Right atrium auricular region (tissue), 2 donors: Measurements from ENCODE around the gene FAM53A. TPM values are rescaled to one million over a fixed set of nuclear protein-coding genes. Genes with fewer than 3 reads are reported as not detected.

Source experiments
- DNase-seq: peaks from one replicate; pipeline ENCODE4 v3.0.0-alpha.2; 2019; ENCODE audit warnings: low spot score
- H3K27ac ChIP-seq, 2 donors: fragments of 200-600 bp; sonication (generic); 1 replicate in 1 of 2; 2 replicates in 1 of 2; pipeline ENCODE4 v1.5.1; 2016 to 2019
- H3K27me3 ChIP-seq, 2 donors: fragments of 200-600 bp; sonication (generic); one replicate each; pipeline versions ENCODE4 v1.5.1 to v1.6.0; 2017 to 2019
- H3K36me3 ChIP-seq: fragments of 200-600 bp; sonication (generic); one replicate; pipeline ENCODE4 v1.5.1; 2016
- H3K4me1 ChIP-seq, 2 donors: fragments of 200-600 bp; sonication (generic); one replicate each; pipeline versions ENCODE4 v1.5.1 to v1.6.0; 2017 to 2019
- H3K4me3 ChIP-seq, 2 donors: fragments of 200-600 bp; sonication (generic); 1 replicate in 1 of 2; 2 replicates in 1 of 2; pipeline ENCODE4 v1.5.1; 2017 to 2019; ENCODE audit warnings: mild to moderate bottlenecking in 1 of 2, moderate library complexity in 1 of 2
- H3K9me3 ChIP-seq, 2 donors: fragments of 200-600 bp; sonication (generic); one replicate each; pipeline ENCODE4 v1.5.1; 2019
- total RNA-seq, 2 donors: library from RNA; depleted of rRNA; stranded (reverse); fragments of >200 nt; gene quantifications; one replicate each; pipeline ENCODE4 v1.1.0, GENCODE V29; 2016
- TF ChIP-seq, protein P1 (sequence below), 2 donors: fragments of 200-600 bp; sonication (generic); IDR thresholded peaks; one replicate each; pipeline ENCODE4 v1.5.1; 2019; ENCODE audit warnings: antibody characterized with exemption in 2 of 2

The FAM53A gene
- total RNA-seq, 2 donors from 2014 or later = 1.0 to 1.9 TPM

DNA sequence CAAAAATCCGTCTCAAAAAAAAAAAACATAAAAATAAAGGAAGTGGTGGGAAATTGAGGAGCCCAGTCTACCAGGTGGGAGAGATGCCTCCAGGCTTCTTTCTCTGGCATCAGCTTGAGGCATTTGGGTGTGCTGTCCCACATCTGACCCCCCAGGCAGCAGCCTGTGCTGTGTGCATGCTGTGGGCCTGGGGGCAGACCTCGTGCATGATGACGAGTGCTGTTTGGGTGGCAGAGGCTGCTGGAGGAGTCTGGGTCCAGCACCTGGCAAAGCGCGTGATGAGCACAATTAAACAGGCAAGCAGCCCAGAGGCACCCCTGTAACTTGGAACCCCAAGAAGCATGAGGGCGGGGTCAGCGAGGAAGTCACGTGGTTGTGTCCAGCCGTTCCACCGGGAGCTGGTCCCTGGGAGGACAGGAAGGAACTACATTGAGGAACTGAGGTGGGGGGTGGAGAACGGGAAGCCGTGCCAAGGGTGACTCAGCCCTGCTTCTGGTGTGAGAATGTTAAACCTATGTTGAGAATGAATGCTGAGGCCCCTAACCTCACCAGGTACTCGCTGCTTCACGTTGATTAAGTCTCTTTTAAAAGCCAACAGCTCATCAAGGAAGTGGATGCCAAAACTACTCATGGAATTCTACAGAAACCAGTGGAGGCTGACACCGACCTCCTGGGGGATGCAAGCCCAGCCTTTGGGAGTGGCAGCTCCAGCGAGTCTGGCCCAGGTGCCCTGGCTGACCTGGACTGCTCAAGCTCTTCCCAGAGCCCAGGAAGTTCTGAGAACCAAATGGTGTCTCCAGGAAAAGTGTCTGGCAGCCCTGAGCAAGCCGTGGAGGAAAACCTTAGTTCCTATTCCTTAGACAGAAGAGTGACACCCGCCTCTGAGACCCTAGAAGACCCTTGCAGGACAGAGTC lies 43.3 kb upstream of the FAM53A start:
- Histone ChIP-seq H3K27me3 (no peaks in the 10 kb centered on the region), H3K4me1 (peaks cover 0 to 42% of the 10 kb centered on the region in 2 donors)
- TF ChIP-seq, protein P1, sequence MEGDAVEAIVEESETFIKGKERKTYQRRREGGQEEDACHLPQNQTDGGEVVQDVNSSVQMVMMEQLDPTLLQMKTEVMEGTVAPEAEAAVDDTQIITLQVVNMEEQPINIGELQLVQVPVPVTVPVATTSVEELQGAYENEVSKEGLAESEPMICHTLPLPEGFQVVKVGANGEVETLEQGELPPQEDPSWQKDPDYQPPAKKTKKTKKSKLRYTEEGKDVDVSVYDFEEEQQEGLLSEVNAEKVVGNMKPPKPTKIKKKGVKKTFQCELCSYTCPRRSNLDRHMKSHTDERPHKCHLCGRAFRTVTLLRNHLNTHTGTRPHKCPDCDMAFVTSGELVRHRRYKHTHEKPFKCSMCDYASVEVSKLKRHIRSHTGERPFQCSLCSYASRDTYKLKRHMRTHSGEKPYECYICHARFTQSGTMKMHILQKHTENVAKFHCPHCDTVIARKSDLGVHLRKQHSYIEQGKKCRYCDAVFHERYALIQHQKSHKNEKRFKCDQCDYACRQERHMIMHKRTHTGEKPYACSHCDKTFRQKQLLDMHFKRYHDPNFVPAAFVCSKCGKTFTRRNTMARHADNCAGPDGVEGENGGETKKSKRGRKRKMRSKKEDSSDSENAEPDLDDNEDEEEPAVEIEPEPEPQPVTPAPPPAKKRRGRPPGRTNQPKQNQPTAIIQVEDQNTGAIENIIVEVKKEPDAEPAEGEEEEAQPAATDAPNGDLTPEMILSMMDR (IDR thresholded peaks at IDR 0.05) = no peak

GRCh38 chr4:1726146-1726934 lies 42.2 kb upstream of the FAM53A start:
- peaks cover 0 to 52% of the 10 kb centered on the region in 2 donors for H3K4me1 ChIP-seq
- peak; percentile 95 for DNase-seq
- no peaks in the 10 kb centered on the region for H3K36me3 ChIP-seq
- TF ChIP-seq, protein P1 (IDR thresholded peaks at IDR 0.05) = peak; percentile 94 to 99
- no peaks in the 10 kb centered on the region for H3K9me3 ChIP-seq
- H3K27ac ChIP-seq = peak overlapping the region; percentile 34 to 62
- no peaks in the 10 kb centered on the region for H3K27me3 ChIP-seq
- H3K4me3 ChIP-seq = no peak overlapping the region

More for the DNA sequence above, 43.3 kb upstream of the FAM53A start:
- DNase-seq = peak; percentile 82
- Histone ChIP-seq H3K27ac (peak overlapping the region; percentile 34 to 62), H3K4me3 (peak overlapping the region in 1 of 2 donors; percentile 27), H3K36me3 (peaks cover 2% of the 10 kb centered on the region), H3K9me3 (no peaks in the 10 kb centered on the region)

- H3K4me1 ChIP-seq = peaks cover 0 to 53% of the 10 kb centered on the region in 2 donors
- TF ChIP-seq, protein P1 (IDR thresholded peaks at IDR 0.05) = no peak
- H3K9me3 ChIP-seq = no peaks in the 10 kb centered on the region
- H3K27me3 ChIP-seq = no peaks in the 10 kb centered on the region
- no peak overlapping the region for H3K27ac ChIP-seq
- no peak overlapping the region for H3K4me3 ChIP-seq
- H3K36me3 ChIP-seq = no peaks in the 10 kb centered on the region
- no peak for DNase-seq
Measured at GRCh38 chr4:1725521-1725920, 41.4 kb upstream of the FAM53A start.

DNA sequence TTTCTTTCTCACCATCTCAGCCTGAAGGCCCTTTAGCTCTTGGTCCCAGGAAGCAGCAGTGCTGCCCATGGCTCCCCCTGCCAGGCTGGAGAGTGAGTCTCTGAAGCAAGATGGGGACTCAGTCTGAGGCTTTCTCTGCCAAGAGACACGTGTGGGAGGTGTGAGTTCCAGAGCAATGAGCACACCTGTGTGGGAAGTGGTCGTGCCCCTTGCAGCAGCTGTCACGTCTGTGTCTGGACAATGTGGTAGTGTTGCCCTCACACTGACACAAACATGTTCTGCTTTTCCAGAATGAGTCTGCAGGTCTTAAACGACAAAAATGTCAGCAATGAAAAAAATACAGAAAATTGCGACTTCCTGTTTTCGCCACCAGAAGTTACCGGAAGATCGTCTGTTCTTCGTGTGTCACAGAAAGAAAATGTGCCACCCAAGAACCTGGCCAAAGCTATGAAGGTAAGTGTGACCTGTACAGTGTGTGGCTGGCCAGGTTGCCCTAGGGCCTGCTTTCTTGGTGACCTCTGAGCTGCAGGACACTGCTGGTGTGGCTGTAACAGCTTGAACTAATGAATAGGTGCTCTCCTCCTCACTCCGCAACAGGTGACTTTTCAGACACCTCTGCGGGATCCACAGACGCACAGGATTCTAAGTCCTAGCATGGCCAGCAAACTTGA lies 39.2 kb upstream of the FAM53A start:
- Histone ChIP-seq H3K27ac (peak overlapping the region in 1 of 2 donors; percentile 50), H3K4me1 (peaks cover 0 to 58% of the 10 kb centered on the region in 2 donors), H3K36me3 (peaks cover 1% of the 10 kb centered on the region), H3K9me3 (no peaks in the 10 kb centered on the region), H3K4me3 (no peak overlapping the region), H3K27me3 (no peaks in the 10 kb centered on the region)
- TF ChIP-seq, protein P1 (IDR thresholded peaks at IDR 0.05) = no peak
- no peak for DNase-seq

DNA sequence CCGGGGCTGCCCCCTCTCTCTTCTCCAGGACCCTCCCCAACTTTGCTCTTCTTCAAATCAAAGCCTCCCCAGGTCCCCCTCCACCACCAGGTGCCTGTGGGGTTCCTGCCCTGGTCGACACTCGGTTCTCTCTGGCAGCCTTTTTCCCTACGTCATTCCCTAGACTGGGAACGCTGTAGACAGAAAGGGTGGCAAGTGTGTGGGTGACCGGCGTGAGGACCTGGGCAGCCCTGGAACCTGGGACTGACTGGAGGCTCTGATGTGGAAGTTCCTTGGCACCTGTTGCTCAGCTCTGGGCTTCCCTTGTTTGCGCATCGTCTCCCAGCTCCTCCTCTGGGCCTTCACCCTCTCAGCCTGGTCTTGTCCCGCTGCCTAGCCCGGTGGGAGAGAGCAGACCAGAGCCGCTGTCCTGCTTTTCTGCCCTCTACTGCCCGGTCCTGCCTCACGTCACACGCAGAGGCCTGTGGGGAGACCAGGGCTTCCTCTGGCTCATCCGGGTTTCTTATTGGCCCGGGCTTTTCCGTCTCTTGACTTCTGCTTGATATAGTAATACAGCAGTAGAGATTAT lies 38.5 kb upstream of the FAM53A start:
- peaks cover 7% of the 10 kb centered on the region for H3K36me3 ChIP-seq
- H3K27me3 ChIP-seq = no peaks in the 10 kb centered on the region
- H3K27ac ChIP-seq = peak overlapping the region in 1 of 2 donors; percentile 18
- peaks cover 0 to 58% of the 10 kb centered on the region in 2 donors for H3K4me1 ChIP-seq
- TF ChIP-seq, protein P1 (IDR thresholded peaks at IDR 0.05) = no peak
- H3K9me3 ChIP-seq = no peaks in the 10 kb centered on the region
- peak overlapping the region in 1 of 2 donors; percentile 71 for H3K4me3 ChIP-seq
- DNase-seq = no peak
